Right lobe of liver (tissue), 4 donors: Measurements from ENCODE around the gene TOGARAM2.

Source experiments
- POLR2A ChIP-seq: fragments of 450-650 bp; IDR thresholded peaks from one replicate; pipeline ENCODE4 v1.6.1; 2017; ENCODE audit warnings: antibody characterized with exemption, mild to moderate bottlenecking
- TF ChIP-seq, protein P1 (sequence below), 4 donors: fragments of 200-600 bp in 3 of 4; fragments of 450-650 bp in 1 of 4; IDR thresholded peaks; one replicate each; pipeline versions ENCODE4 v1.5.1 to v1.8.0; 2016 to 2022; ENCODE audit warnings: antibody characterized with exemption in 4 of 4, mild to moderate bottlenecking in 2 of 4
- donor health status: DM: no; HTN: no; CAD: no.
- donor health status: DM: no; HTN: no; CAD: no.
- donor health status: DM: no; HTN: yes; CAD: no.

GRCh38 chr2:29080886-29081743 lies 100.0 kb downstream of the TOGARAM2 start:
- TF ChIP-seq, protein P1, sequence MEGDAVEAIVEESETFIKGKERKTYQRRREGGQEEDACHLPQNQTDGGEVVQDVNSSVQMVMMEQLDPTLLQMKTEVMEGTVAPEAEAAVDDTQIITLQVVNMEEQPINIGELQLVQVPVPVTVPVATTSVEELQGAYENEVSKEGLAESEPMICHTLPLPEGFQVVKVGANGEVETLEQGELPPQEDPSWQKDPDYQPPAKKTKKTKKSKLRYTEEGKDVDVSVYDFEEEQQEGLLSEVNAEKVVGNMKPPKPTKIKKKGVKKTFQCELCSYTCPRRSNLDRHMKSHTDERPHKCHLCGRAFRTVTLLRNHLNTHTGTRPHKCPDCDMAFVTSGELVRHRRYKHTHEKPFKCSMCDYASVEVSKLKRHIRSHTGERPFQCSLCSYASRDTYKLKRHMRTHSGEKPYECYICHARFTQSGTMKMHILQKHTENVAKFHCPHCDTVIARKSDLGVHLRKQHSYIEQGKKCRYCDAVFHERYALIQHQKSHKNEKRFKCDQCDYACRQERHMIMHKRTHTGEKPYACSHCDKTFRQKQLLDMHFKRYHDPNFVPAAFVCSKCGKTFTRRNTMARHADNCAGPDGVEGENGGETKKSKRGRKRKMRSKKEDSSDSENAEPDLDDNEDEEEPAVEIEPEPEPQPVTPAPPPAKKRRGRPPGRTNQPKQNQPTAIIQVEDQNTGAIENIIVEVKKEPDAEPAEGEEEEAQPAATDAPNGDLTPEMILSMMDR (IDR thresholded peaks at IDR 0.05) = no peak
- TF ChIP-seq POLR2A = no peak
